ENCODE results near the gene MIEF1.

The MIEF1 gene

DNA sequence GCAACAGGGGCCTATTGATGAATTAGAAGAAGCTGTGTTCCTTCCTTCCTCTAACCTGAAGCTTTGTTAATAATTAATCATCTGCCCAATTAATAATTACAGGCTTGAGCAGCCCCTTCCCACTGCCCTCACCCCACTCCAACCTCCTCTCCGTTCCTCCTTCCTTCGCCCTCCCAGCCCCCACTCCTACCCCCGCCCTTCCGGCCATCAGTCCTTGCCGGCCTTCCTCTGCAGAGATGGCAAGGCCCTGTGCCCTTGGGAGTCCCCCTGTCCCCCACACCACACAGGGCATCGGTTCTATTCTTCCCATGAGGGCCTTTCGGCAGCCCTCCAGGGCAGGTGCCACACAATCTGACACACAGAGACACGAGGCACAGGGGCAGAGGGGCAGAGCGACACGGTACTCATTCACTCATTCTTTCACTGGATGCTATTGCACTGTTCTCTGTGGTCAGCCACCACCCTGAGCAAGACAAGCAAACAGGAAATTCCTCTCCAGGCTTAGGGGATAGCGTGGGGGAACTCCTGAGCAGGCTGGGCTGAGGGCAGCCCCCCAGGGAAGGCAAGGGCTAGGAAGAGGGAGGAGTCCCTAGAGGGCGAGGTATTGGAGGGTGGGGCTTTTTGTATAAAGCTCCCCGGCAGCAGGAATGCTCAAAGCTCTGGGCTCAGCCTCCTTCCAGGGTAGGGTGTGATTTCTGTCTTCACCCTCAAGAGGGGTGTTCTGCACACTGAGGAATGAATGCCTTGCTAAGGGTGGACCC lies 30.5 kb upstream of the MIEF1 start:
- peak; percentile 26 for DNase-seq

DNA sequence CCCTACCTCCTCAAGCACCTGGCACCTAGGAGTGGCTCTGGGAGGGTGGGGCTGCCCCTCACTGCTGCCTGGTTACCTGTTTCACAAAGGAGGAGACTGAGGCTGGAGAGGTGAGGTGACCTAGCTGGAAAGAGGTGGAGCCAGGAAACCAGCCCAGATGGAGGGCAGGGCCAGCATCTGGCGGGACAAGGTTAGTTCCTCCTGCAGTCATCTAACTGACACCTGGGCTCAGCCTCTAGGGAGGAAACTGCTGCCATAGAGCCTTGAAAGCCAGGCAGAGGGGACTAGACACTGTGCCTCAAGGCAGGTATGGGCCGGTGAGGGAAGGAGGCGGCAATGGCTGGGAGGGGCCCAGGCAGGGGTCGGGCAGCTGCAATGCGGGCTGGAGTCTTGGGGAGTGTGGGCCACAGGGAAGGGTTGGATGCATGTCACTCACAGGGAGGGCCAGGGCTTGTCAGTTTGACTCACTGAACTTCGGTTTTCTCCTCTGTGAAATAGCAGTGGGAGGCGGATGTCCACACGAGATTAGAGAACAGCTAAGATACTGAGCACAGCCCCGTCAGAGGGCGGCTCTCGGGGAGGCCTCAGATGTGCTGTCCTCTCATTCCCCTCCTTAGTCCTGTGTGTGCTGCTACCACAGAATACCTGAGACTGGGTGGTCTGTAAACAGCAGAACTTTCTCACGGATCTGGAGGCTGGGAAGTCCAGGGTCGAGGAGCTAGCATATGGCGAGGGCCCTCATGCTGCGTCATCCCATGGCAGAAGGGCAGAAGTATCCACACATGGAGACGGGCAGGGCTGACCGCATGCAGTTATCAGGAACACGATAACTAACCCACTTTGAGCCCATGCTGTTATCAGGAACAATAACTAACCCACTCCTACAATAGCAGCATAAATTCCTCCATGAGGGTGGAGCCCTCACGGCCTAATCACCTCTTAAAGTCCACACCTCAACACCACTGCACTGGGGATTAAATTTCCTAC lies 29.2 kb upstream of the MIEF1 start:
- DNase-seq, result no peak

DNA sequence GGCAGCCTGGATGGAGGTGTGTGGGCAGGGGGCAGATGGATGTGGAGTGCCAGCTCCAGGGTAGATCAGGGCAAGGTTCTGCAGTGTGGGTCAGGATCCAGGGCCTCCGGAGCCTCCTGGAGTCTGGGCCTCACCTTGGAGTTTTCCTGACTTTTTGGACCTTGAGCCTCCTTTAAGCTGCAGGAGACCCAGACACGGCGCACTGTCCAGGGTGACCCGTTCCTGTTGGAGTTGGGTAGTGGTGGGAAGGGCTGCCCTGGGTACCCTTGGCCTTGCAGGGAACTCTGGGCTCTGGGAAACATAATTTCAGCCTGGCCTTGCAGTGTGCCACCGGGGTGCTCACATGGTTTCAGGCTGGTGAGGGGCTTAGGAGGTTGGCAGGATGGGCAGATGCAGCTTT lies 28.2 kb upstream of the MIEF1 start:
- no peak for DNase-seq

DNA sequence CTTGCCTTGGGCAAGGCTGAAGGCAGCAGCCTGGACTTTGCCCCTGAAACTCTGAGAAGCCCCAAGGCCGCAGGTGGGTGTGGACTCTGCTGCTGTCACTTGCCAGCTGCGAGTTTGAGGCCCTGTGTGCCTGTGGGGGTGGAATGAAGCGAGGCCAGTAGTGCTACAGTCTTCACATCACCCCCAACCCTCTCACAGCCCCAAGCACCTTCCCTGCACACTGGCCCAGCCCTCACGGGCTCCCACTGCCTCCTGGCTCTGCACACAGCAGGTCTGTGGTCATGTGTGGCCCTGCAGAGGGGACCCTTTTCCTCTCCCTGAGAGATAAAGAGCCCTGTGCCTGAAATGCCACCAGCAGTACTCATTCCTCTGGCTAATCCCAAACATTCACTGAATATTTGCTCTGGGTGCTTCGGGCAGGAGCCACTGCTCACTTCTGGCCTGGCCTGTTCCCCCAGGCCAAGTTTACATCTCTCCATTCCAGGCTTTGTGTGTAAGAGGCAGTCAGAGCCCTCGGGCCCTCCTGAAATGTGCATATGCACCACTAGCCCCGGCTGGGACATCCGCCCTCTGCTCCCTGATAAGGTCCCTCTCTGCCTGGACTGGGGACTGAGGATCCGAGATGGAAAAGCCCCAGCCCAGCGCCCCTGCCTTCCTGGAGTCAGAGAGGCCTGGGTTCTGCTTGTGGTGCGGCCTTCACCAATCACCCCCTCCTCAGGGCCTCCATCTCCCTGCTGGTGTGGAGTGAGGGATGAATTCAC lies 27.6 kb upstream of the MIEF1 start:
- no peak for DNase-seq

DNA sequence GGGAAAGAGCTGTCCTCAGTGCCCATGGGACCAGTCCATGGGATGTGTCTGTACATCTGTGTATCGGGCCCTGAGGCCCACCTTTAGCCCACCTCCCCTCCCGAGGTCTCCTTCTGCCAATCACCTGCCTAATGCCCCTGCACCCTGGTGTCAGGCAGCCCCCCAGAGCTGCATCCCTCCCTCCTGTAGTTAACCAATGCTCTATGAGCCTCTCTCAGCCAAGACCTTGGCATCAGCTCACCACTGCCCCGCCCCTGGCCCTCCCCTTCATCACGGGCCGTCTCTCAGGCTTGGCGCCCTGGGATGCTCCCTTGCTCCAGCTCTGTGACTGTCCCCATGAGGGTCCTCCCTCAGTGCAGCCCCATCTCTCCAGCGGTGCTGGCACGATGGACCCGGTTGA lies 26.8 kb upstream of the MIEF1 start:
- no peak for DNase-seq

DNA sequence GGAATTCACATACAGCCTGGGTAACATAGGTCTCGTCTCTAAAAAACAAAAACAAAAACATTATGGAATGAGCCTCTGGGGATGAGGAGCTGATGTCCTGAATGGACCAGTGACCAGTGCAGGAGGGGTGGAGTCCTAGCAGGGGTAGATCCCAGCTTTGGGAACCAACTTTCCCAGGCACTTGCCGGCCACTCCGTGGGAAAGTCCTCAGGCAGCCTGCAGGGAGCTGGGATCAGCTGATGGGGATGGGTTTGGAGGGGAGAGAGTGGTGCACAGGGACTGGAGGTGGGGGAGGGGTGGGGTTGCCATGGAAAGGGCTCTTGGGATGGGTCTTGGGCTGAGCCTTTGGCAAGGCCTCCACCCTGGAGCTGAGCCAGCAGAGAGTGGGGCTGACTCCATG lies 26.2 kb upstream of the MIEF1 start:
- no peak for DNase-seq

DNA sequence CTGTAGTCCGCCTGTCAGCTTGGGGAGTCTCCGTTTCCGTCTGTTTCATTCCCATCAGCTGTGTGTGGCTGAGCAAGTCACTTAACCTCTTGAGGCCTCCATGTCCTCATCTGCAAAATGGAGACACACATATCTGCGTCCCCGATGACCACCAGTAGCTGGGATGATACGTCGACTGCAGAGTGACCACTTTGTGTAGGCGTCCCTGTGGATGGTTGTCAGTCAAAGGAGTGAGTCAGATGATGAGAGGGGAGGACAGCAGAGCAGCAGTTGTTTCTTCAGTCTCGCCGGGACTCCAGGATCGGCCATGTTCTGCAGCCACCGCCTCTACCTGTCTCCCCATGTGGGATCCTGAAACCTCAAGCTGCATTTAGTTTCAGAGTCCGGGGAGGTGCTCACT lies 25.4 kb upstream of the MIEF1 start:
- DNase-seq, result no peak

DNA sequence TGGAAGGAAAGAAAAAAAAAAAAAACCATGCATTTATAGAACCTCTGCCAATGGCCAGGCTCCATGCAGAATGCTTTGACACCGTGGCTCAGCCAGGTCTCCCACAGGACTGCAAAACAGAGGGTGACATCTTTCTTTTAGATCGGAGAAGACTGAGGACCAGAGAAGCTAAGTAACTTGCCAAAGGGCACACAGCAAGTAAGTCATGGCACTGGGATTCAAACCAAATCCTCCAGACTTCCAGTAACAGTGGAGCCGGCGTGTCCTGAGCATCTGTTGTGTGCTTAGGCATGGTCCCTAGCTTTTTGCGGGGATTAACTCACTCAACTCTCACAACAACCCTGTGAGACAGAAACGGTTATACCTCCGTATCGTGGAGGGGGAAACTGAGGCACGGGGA lies 24.5 kb upstream of the MIEF1 start:
- no peak for DNase-seq

DNA sequence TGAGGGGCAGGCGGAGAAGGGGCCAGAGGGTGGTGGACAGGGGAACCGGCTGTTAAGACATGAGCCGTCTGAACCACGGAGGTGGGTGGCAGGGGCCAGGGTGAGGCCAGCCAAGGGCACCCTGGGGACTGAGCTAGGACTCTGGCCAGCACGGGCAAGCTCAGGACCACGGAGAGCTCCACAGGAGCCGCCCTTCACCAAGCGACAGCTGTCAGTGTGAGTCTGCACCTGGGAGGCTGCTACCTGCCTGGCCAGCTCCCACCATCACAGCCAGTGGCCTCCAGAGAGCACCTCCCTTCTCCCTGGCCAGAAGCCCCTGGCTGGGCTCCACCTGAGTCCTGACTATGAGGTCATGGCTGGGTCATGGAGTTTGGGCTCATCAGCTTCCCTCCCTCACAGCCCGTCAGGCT lies 23.6 kb upstream of the MIEF1 start:
- DNase-seq, result no peak

DNA sequence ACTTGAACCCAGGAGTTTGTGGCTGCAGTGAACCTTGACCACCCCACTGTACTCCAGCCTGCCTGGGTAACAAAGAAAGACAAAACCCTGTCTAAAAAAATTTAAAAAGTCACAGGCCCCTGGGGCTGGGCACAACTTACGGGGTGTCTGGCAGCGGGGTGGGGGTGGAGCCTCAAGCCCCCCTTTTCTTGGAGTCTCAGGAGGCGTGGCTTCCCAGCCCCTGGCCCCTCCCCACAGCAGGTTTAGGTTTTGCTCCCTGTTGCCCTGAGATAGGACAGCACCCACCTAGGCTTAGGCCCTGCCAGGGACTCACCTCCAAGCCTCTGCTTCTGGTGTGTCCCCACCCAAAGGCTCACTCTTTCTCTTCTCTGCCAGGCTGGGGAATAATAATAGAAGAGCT lies 22.8 kb upstream of the MIEF1 start:
- no peak for DNase-seq

DNA sequence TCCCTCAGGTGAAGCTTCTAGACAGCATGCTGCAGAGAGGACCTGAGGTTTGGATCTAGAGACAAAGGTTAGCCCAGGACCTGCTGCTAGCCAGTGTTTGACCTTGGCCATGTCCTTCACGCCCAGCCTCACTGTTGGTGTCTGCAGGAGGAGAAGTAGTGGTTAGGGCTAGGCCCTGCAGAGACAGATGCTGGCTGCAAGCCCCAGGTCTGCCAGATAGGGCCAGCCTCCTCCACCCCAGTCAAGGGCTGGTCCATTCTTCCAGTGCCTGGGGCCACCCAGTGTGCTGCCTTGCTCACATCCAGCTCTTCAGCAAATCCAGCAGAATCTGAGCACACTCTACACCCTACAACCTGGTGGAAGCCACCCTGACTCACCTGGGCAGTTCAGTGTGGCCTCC lies 21.5 kb upstream of the MIEF1 start:
- DNase-seq, result no peak

DNA sequence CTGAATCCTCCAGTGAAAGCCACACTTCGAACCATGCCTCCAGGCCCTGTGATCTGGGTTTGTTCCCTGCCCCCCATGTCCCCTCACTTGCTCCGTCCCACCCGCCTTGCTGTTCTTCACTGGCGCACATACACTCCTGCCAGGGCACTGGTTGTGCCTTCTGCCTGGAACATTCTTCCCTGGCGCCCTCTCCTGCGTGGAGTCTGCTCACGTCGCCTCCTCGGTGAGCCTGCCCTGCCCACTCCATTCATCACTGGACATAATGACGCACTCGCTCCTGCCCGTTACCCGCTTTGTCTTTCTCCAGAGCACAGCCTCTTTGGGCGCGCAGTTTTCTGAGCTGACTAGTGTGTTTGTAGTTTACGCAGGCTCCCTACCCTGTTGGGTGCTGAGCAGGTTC lies 21.0 kb upstream of the MIEF1 start:
- DNase-seq, result no peak

DNA sequence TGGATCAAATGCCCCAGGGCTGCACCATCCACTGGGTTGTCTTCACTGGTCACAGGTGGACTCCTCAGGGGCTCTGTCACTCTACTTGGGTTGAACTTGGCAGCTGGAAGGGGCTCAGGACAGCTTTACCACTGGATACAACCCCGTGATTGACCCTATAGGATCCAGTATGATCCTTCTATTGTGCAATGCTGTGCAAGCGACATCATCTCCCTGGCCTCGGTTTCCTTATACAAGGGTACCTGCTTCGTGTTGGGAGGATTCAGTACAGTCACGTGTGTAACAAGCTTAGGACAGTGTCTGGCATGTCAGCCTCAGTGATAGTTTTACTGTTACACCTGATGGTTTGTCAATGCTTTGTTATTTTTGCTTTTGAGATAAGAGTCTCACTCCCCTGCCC lies 20.5 kb upstream of the MIEF1 start:
- no peak for DNase-seq

DNA sequence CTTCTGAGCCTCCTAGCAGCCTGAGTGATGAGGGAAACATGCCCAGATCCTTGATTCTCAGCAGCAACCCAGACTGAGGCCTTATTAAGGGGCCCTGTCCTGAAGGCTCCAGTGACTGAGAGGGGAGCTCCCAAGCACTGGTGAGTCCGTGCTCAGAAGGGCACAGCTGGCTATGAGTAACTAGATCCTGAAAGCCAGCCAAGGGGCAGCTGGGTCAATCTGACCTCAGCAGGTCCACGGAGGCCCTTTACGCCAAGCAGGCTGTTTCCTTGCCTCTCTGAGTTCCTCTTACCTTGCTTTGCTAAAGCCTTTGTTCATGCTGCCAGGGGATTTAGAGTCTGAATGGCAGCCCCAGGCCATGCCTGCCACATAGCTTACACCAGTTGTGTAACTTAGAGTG lies 19.3 kb upstream of the MIEF1 start:
- no peak for DNase-seq

DNA sequence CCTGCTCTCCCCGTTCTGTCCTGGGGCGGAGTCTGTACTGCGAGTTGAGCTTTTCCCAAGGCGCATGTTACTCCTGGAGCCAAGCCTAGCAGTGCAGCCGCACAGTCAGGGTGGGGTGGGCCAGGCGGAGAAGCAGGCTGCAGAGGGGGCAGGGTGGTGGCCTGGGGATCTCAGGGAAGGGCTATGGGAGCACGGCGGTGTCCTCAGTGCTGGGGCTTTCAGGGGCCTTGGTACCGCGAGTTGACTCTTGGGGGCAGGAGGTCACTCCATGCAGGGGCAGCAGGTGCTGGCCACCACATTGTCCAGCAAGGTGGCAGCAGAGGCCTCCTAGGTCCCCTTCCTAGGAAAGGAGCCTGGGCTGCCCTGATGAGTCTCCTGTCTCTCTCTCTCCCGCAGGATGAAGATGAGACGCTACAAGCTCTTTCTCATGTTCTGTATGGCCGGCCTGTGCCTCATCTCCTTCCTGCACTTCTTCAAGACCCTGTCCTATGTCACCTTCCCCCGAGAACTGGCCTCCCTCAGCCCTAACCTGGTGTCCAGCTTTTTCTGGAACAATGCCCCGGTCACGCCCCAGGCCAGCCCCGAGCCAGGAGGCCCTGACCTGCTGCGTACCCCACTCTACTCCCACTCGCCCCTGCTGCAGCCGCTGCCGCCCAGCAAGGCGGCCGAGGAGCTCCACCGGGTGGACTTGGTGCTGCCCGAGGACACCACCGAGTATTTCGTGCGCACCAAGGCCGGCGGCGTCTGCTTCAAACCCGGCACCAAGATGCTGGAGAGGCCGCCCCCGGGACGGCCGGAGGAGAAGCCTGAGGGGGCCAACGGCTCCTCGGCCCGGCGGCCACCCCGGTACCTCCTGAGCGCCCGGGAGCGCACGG lies 14.9 kb upstream of the MIEF1 start:
- no peak for DNase-seq

DNA sequence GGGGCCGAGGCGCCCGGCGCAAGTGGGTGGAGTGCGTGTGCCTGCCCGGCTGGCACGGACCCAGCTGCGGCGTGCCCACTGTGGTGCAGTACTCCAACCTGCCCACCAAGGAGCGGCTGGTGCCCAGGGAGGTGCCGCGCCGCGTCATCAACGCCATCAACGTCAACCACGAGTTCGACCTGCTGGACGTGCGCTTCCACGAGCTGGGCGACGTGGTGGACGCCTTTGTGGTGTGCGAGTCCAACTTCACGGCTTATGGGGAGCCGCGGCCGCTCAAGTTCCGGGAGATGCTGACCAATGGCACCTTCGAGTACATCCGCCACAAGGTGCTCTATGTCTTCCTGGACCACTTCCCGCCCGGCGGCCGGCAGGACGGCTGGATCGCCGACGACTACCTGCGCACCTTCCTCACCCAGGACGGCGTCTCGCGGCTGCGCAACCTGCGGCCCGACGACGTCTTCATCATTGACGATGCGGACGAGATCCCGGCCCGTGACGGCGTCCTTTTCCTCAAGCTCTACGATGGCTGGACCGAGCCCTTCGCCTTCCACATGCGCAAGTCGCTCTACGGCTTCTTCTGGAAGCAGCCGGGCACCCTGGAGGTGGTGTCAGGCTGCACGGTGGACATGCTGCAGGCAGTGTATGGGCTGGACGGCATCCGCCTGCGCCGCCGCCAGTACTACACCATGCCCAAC lies 14.1 kb upstream of the MIEF1 start:
- DNase-seq, result no peak

DNA sequence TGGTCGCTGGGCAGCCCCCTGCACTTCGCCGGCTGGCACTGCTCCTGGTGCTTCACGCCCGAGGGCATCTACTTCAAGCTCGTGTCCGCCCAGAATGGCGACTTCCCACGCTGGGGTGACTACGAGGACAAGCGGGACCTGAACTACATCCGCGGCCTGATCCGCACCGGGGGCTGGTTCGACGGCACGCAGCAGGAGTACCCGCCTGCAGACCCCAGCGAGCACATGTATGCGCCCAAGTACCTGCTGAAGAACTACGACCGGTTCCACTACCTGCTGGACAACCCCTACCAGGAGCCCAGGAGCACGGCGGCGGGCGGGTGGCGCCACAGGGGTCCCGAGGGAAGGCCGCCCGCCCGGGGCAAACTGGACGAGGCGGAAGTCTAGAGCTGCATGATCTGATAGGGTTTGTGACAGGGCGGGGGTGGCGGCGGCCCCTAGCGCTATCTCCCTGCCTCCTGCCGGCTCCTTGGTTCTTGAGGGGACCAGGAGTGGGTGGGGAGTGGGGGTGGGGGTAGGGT lies 13.5 kb upstream of the MIEF1 start:
- DNase-seq, result no peak

DNA sequence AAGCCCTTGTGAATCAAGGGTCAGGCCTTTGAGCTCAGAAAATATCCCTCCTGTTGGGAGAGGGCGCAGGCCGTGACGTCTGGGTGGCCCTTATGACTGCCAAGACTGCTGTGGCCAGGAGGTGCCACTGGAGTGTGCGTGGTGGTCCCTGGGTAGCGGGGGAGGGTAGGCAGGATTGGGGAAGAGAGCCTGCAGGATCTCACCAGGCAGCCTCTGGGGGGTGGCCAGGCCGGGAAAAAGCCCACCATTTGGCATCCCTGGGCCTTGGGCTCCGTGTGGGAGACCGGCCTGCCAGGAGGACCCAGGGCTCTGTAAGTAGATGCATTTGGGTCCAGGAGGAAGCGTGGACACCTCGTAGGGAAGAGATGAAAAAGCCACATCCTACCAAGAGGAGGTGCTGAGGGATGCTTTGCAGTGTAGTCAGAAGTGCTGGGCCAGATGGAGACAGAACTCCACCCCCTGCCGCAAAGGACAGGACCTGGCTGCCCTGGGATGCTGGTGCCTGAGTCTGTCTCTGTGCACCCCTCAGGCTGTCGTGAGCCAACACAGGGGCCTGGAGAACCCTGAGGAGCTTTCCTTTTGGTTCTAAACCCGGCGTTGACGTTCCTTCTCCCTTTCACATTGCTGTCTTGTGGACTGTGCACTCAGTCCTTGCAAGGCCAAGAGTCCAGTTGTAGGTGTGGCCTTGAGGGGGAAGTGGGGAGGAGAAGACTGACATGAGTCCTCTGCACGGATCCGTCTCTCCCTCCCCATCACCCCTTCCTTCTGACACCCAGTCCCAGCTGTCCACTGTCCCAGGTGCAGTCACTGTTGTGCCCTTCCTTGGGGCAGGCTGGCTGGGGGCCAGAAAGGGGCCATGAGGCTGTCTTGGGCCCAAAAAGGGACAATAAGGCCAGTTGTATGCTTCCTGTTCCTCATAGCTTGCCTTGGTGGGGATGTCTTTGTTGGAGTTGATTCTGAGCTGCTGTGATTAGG lies 12.7 kb upstream of the MIEF1 start:
- no peak for DNase-seq

DNA sequence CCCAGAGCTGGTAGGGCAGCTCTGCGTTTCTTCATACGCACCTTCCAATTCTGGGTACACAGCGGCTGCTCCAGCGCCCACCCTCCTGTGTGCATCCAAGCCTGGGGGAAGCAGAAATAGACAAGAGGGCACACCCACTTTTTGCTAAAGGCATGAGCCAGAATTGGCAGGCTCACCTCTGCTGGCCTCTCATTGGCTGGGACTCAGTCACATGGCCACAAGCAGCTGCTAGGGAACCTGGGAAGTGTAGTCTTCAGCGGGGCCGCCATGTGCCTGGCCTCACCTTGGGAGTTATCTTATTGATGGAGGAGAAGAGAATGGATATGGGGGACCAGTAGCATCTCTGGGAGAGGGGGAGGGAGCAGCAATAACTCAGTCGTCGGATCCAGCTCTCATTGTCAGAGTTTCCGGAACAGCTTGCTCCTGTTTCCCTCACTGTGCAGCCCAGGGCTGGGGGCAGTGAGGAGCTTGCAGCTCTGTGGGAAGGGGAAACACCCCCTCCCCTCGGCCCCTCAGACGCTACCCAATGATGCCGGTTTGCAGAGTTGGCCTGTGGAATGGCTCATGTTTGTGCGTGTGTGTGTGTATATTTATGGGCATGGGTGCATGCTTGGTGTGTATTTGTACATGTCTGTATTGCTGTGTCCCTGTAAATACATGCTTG lies 11.8 kb upstream of the MIEF1 start:
- peak; percentile 90 for DNase-seq
